ENCODE measurements around the gene CD180. TPM values are rescaled to one million over a fixed set of nuclear protein-coding genes. Genes with fewer than 3 reads are reported as not detected.

The CD180 gene
- total RNA-seq, 2 donors from 2014 or later, result 0.08 to 0.80 TPM

GRCh38 chr5:67166460-67167285 is 29.9 kb downstream of the CD180 start:
- Mint-ChIP-seq H3K27ac (peak overlapping the region; percentile 96), H3K4me3 (peak overlapping the region; percentile 91), H3K4me1 (peaks cover 36% of the 10 kb centered on the region), H3K36me3 (ENCODE audit: low read depth) (peaks cover 78% of the 10 kb centered on the region), H3K9me3 (no peaks in the 10 kb centered on the region), H3K27me3 (no peaks in the 10 kb centered on the region)
- ATAC-seq (replicated peaks), result peak; percentile 87

DNA sequence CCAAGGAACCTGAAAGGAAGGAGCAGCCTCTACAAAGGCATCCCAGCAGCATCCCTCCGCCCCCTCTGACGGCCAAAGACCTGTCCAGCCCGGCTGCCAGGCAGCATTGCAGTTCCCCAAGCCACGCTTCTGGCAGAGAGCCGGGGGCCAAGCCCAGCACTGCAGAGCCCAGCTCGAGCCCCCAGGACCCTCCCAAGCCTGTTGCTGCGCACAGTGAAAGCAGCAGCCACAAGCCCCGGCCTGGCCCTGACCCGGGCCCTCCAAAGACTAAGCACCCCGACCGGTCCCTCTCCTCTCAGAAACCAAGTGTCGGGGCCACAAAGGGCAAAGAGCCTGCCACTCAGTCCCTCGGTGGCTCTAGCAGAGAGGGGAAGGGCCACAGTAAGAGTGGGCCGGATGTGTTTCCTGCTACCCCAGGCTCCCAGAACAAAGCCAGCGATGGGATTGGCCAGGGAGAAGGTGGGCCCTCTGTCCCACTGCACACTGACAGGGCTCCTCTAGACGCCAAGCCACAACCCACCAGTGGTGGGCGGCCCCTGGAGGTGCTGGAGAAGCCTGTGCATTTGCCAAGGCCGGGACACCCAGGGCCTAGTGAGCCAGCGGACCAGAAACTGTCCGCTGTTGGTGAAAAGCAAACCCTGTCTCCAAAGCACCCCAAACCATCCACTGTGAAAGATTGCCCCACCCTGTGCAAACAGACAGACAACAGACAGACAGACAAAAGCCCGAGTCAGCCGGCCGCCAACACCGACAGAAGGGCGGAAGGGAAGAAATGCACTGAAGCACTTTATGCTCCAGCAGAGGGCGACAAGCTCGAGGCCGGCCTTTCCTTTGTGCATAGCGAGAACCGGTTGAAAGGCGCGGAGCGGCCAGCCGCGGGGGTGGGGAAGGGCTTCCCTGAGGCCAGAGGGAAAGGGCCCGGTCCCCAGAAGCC is 30.8 kb downstream of the CD180 start:
- Mint-ChIP-seq H3K4me1 (peaks cover 44% of the 10 kb centered on the region), H3K36me3 (ENCODE audit: low read depth) (peaks cover 87% of the 10 kb centered on the region)

DNA sequence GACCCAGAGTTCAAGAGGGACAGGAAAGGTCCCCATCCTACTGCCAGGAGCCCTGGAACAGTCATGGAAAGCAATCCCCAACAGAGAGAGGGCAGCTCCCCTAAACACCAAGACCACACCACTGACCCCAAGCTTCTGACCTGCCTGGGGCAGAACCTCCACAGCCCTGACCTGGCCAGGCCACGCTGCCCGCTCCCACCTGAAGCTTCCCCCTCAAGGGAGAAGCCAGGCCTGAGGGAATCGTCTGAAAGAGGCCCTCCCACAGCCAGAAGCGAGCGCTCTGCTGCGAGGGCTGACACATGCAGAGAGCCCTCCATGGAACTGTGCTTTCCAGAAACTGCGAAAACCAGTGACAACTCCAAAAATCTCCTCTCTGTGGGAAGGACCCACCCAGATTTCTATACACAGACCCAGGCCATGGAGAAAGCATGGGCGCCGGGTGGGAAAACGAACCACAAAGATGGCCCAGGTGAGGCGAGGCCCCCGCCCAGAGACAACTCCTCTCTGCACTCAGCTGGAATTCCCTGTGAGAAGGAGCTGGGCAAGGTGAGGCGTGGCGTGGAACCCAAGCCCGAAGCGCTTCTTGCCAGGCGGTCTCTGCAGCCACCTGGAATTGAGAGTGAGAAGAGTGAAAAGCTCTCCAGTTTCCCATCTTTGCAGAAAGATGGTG is 31.6 kb downstream of the CD180 start:
- peaks cover 95% of the 10 kb centered on the region for H3K36me3 Mint-ChIP-seq (ENCODE audit: low read depth)
- peak overlapping the region; percentile 91 for H3K4me3 Mint-ChIP-seq
- H3K27me3 Mint-ChIP-seq, result no peaks in the 10 kb centered on the region
- no peaks in the 10 kb centered on the region for H3K9me3 Mint-ChIP-seq
- H3K27ac Mint-ChIP-seq, result peak overlapping the region; percentile 96
- ATAC-seq (replicated peaks), result no peak
- H3K4me1 Mint-ChIP-seq, result peaks cover 50% of the 10 kb centered on the region

More for the DNA sequence above, 30.8 kb downstream of the CD180 start:
- Mint-ChIP-seq H3K27ac (peak overlapping the region; percentile 96), H3K27me3 (no peaks in the 10 kb centered on the region), H3K9me3 (no peaks in the 10 kb centered on the region), H3K4me3 (peak overlapping the region; percentile 91)
- peak; percentile 76 for ATAC-seq (replicated peaks)

DNA sequence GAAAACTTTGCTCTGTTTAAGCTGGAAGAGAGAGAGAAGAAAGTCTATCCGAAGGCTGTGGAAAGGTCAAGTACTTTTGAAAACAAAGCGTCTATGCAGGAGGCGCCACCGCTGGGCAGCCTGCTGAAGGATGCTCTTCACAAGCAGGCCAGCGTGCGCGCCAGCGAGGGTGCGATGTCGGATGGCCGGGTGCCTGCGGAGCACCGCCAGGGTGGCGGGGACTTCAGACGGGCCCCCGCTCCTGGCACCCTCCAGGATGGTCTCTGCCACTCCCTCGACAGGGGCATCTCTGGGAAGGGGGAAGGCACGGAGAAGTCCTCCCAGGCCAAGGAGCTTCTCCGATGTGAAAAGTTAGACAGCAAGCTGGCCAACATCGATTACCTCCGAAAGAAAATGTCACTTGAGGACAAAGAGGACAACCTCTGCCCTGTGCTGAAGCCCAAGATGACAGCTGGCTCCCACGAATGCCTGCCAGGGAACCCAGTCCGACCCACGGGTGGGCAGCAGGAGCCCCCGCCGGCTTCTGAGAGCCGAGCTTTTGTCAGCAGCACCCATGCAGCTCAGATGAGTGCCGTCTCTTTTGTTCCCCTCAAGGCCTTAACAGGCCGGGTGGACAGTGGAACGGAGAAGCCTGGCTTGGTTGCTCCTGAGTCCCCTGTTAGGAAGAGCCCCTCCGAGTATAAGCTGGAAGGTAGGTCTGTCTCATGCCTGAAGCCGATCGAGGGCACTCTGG is 32.6 kb downstream of the CD180 start:
- Mint-ChIP-seq H3K9me3 (no peaks in the 10 kb centered on the region), H3K4me3 (peak overlapping the region; percentile 91), H3K4me1 (peaks cover 57% of the 10 kb centered on the region), H3K27ac (peak overlapping the region; percentile 96), H3K36me3 (ENCODE audit: low read depth) (peaks cover 97% of the 10 kb centered on the region), H3K27me3 (no peaks in the 10 kb centered on the region)
- ATAC-seq (replicated peaks), result no peak

GRCh38 chr5:67163231-67163756 is 33.3 kb downstream of the CD180 start:
- no peaks in the 10 kb centered on the region for H3K27me3 Mint-ChIP-seq
- H3K27ac Mint-ChIP-seq, result peak overlapping the region; percentile 51
- no peak for ATAC-seq (replicated peaks)
- peaks cover 54% of the 10 kb centered on the region for H3K4me1 Mint-ChIP-seq
- peak overlapping the region; percentile 91 for H3K4me3 Mint-ChIP-seq
- H3K36me3 Mint-ChIP-seq (ENCODE audit: low read depth), result peaks cover 90% of the 10 kb centered on the region
- no peaks in the 10 kb centered on the region for H3K9me3 Mint-ChIP-seq

DNA sequence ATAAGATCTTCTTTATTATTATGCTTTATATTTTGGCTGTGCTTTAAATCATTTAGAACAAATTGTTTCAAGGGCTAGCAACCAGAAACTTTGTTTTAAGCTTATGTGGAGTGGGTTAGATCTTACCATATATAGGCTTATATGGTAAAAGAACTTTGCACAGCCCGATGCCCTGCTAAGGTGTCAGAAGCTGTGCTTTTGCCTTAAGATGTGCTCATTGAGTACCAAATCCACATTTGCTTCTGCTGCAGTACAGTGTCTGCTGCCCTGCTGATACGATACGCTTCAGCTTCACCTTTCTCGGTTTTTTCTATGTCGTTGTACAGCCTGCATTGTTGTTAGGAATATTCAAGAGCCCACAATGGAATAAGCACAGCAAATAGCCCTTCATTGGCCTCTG is 34.8 kb downstream of the CD180 start:
- Mint-ChIP-seq H3K4me1 (peaks cover 49% of the 10 kb centered on the region), H3K4me3 (peak overlapping the region; percentile 91), H3K36me3 (ENCODE audit: low read depth) (peaks cover 83% of the 10 kb centered on the region)

GRCh38 chr5:67160985-67161384 is 35.6 kb downstream of the CD180 start:
- peak overlapping the region; percentile 51 for H3K27ac Mint-ChIP-seq
- no peaks in the 10 kb centered on the region for H3K27me3 Mint-ChIP-seq
- H3K36me3 Mint-ChIP-seq (ENCODE audit: low read depth), result peaks cover 83% of the 10 kb centered on the region
- peaks cover 54% of the 10 kb centered on the region for H3K4me1 Mint-ChIP-seq
- H3K4me3 Mint-ChIP-seq, result peak overlapping the region; percentile 91
- peak; percentile 47 for ATAC-seq (replicated peaks)
- no peaks in the 10 kb centered on the region for H3K9me3 Mint-ChIP-seq

More for the DNA sequence above, 34.8 kb downstream of the CD180 start:
- Mint-ChIP-seq H3K9me3 (no peaks in the 10 kb centered on the region), H3K27ac (peak overlapping the region; percentile 51), H3K27me3 (no peaks in the 10 kb centered on the region)
- ATAC-seq (replicated peaks), result no peak

DNA sequence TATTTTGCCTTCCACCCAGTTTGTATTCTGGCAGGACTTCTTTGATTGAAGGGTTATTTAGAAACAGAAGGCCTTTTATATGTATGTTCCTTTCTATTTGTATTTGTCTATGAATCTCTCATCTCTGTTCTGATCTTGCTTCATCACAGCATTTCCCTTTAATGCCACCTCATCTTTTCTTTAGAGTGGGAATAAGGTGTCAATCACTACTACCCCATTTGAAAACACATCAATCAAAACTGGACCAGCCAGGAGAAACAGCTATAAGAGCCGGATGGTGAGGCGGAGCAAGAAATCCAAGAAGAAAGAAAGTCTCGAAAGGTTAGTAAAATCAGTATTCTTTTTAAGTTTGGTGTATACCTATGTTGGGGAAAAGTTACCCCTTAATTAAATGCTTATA is 36.3 kb downstream of the CD180 start:
- peaks cover 80% of the 10 kb centered on the region for H3K36me3 Mint-ChIP-seq (ENCODE audit: low read depth)
- H3K4me3 Mint-ChIP-seq, result peak overlapping the region; percentile 91
- H3K27me3 Mint-ChIP-seq, result no peaks in the 10 kb centered on the region
- no peaks in the 10 kb centered on the region for H3K9me3 Mint-ChIP-seq
- H3K4me1 Mint-ChIP-seq, result peaks cover 54% of the 10 kb centered on the region
- peak overlapping the region; percentile 51 for H3K27ac Mint-ChIP-seq
- peak; percentile 15 for ATAC-seq (replicated peaks)

- Mint-ChIP-seq H3K27ac (peak overlapping the region; percentile 80), H3K36me3 (ENCODE audit: low read depth) (peaks cover 78% of the 10 kb centered on the region), H3K9me3 (no peaks in the 10 kb centered on the region), H3K27me3 (no peaks in the 10 kb centered on the region), H3K4me1 (peaks cover 39% of the 10 kb centered on the region), H3K4me3 (no peak overlapping the region)
- ATAC-seq (replicated peaks), result peak; percentile 43
These were observed 39.5 kb downstream of the CD180 start for GRCh38 chr5:67156976-67157583.

GRCh38 chr5:67154556-67155206 is 41.9 kb downstream of the CD180 start:
- H3K4me1 Mint-ChIP-seq, result peaks cover 19% of the 10 kb centered on the region
- no peaks in the 10 kb centered on the region for H3K9me3 Mint-ChIP-seq
- no peak overlapping the region for H3K4me3 Mint-ChIP-seq
- H3K27ac Mint-ChIP-seq, result no peak overlapping the region
- peaks cover 77% of the 10 kb centered on the region for H3K36me3 Mint-ChIP-seq (ENCODE audit: low read depth)
- no peaks in the 10 kb centered on the region for H3K27me3 Mint-ChIP-seq
- ATAC-seq (replicated peaks), result no peak

GRCh38 chr5:67153292-67153691 is 43.3 kb downstream of the CD180 start:
- no peak overlapping the region for H3K4me3 Mint-ChIP-seq
- no peaks in the 10 kb centered on the region for H3K9me3 Mint-ChIP-seq
- ATAC-seq (replicated peaks), result no peak
- H3K27ac Mint-ChIP-seq, result no peak overlapping the region
- H3K36me3 Mint-ChIP-seq (ENCODE audit: low read depth), result peaks cover 87% of the 10 kb centered on the region
- H3K4me1 Mint-ChIP-seq, result peaks cover 13% of the 10 kb centered on the region
- H3K27me3 Mint-ChIP-seq, result no peaks in the 10 kb centered on the region

- H3K27me3 Mint-ChIP-seq, result no peaks in the 10 kb centered on the region
- ATAC-seq (replicated peaks), result no peak
- no peak overlapping the region for H3K27ac Mint-ChIP-seq
- H3K4me3 Mint-ChIP-seq, result no peak overlapping the region
- no peaks in the 10 kb centered on the region for H3K9me3 Mint-ChIP-seq
- H3K36me3 Mint-ChIP-seq (ENCODE audit: low read depth), result peaks cover 94% of the 10 kb centered on the region
- H3K4me1 Mint-ChIP-seq, result peaks cover 11% of the 10 kb centered on the region
These were observed 44.2 kb downstream of the CD180 start for GRCh38 chr5:67152400-67152799.
